Heart left ventricle (tissue), 13 donors: ENCODE data around the gene ARHGEF7.

Source experiments
- CTCF ChIP-seq, 12 donors: fragments of 200-600 bp; sonication (generic) in 4 of 12; IDR thresholded peaks; one replicate each; pipeline versions ENCODE4 v1.5.0 to v1.8.0; 2018 to 2022; ENCODE audit warnings: antibody characterized with exemption in 12 of 12, mild to moderate bottlenecking in 5 of 12
- POLR2A ChIP-seq, 2 donors: fragments of 450-650 bp; IDR thresholded peaks; one replicate each; pipeline ENCODE4 v1.6.1; 2017; ENCODE audit warnings: antibody characterized with exemption in 2 of 2, mild to moderate bottlenecking in 2 of 2, moderate library complexity in 2 of 2
- donor health status: ischemic (EF 13 %, LVEDD 7.1; RV severe dilation, severe dysfunction).
- donor health status: DM: no; HTN: yes; CAD: no.
- donor health status: DM: no; HTN: no; CAD: no.
- donor health status: ischemic (EF 25% LVEDD 6.9; RV normal size, moderate dysfunction).
- donor health status: ischemic (EF 25% LVEDD 5.7; RV mildly dilated, moderate dysfunction).
- donor health status: ischemic (EF 35%, LVEDD 5.7; RV mildly dilated, moderate dysfunction).
- donor health status: nonischemic (EF 11% LVEDD 7.7; RV severe dilation, severe dysfunction).
- donor health status: DM: yes; HTN: yes; CAD: no.
- donor health status: PGD.
- donor health status: ischemic (EF 29% LVEDD 5.4; RV normal size, mild dysfunction).
- donor health status: nonischemic (EF 23%, LVEDD 6.1; RV moderate dilation, normal function).

- no peak for TF ChIP-seq CTCF (IDR thresholded peaks at IDR 0.05)
- TF ChIP-seq POLR2A (IDR thresholded peaks at IDR 0.05): no peak
These were observed 155.0 kb downstream of the ARHGEF7 start for GRCh38 chr13:111270126-111270525.
